Smooth muscle cell (in vitro differentiated cells): Measurements from ENCODE around the gene C1orf50. TPM values are rescaled to one million over a fixed set of nuclear protein-coding genes. Genes with fewer than 3 reads are reported as not detected.
"Not testable (repeated sequence)": the region's sequence is repeated elsewhere in the genome, so short reads cannot be mapped to it uniquely, and the experiment has no call there.

Source experiments
- DNase-seq: peaks from one replicate; lab custom pipeline; 2025; ENCODE audit not compliant: unreplicated experiment; lab: John Stamatoyannopoulos, UW
- H2AFZ ChIP-seq: fragments of 200-600 bp; sonication (generic); 2 replicates; pipeline ENCODE4 v1.6.0; 2016; ENCODE audit warnings: antibody characterized with exemption, low read depth, mild to moderate bottlenecking
- H3F3A ChIP-seq: fragments of 200-600 bp; sonication (generic); 2 replicates; pipeline ENCODE4 v1.6.0; 2017; ENCODE audit warnings: antibody characterized with exemption, low read depth
- H3K27ac ChIP-seq: fragments of 200-600 bp; sonication (generic); 2 replicates; pipeline ENCODE4 v1.5.1; 2016; ENCODE audit warnings: low read depth, mild to moderate bottlenecking
- H3K27me3 ChIP-seq: fragments of 200-600 bp; sonication (generic); 2 replicates; pipeline ENCODE4 v1.6.1; 2016; ENCODE audit warnings: low read depth, mild to moderate bottlenecking
- H3K36me3 ChIP-seq: fragments of 200-600 bp; sonication (generic); 2 replicates; pipeline ENCODE4 v1.5.1; 2016; ENCODE audit warnings: low read depth
- H3K4me1 ChIP-seq: fragments of 200-600 bp; sonication (generic); 2 replicates; pipeline ENCODE4 v1.5.1; 2016; ENCODE audit warnings: low read depth
- H3K4me2 ChIP-seq: fragments of 200-600 bp; sonication (generic); 2 replicates; pipeline ENCODE4 v1.6.0; 2016; ENCODE audit warnings: mild to moderate bottlenecking
- H3K4me3 ChIP-seq: fragments of 200-600 bp; sonication (generic); 2 replicates; pipeline ENCODE4 v1.5.1; 2016; ENCODE audit warnings: mild to moderate bottlenecking
- H3K79me2 ChIP-seq: fragments of 200-600 bp; sonication (generic); 2 replicates; pipeline ENCODE4 v1.6.0; 2016; ENCODE audit warnings: low read depth, mild to moderate bottlenecking
- H3K9ac ChIP-seq: fragments of 200-600 bp; sonication (generic); 2 replicates; pipeline ENCODE4 v1.6.0; 2016; ENCODE audit warnings: low read depth
- H3K9me3 ChIP-seq: fragments of 200-600 bp; sonication (generic); replicated peaks from 2 replicates; pipeline ENCODE4 v1.5.1; 2016; ENCODE audit warnings: low read depth
- H4K20me1 ChIP-seq: fragments of 200-600 bp; sonication (generic); 2 replicates; pipeline ENCODE4 v1.6.0; 2016; ENCODE audit warnings: low read depth
- WGBS: methylation state at CpG from one replicate; pipeline ENCODE4 v1.1.7; 2016; ENCODE audit warnings: low lambda C conversion rate; 5-methylcytosine and 5-hydroxymethylcytosine counted together
- polyA plus RNA-seq: library from polyadenylated mRNA; unstranded; fragments of >200 nt; fragmentation: Nextera tagmentation; extraction: Ambion mirVana; gene quantifications from 2 replicates; pipeline ENCODE4 v1.2.1, GENCODE V29; 2016
- total RNA-seq: library from RNA; depleted of rRNA; stranded (reverse); fragments of >200 nt; gene quantifications from 2 replicates; pipeline ENCODE4 v1.2.3, GENCODE V29; 2014
- TF ChIP-seq, protein P1 (sequence below): fragments of 200-600 bp; sonication (generic); IDR thresholded peaks from 2 replicates; pipeline ENCODE4 v1.5.1; 2017; ENCODE audit warnings: borderline replicate concordance, mild to moderate bottlenecking, antibody characterized with exemption; ENCODE audit not compliant: insufficient read depth, poor library complexity, severe bottlenecking

The C1orf50 gene
- 1.8 and 7.3 TPM in 2 replicates for total RNA-seq
- 9.7 and 11.5 TPM in 2 replicates for polyA plus RNA-seq

DNA sequence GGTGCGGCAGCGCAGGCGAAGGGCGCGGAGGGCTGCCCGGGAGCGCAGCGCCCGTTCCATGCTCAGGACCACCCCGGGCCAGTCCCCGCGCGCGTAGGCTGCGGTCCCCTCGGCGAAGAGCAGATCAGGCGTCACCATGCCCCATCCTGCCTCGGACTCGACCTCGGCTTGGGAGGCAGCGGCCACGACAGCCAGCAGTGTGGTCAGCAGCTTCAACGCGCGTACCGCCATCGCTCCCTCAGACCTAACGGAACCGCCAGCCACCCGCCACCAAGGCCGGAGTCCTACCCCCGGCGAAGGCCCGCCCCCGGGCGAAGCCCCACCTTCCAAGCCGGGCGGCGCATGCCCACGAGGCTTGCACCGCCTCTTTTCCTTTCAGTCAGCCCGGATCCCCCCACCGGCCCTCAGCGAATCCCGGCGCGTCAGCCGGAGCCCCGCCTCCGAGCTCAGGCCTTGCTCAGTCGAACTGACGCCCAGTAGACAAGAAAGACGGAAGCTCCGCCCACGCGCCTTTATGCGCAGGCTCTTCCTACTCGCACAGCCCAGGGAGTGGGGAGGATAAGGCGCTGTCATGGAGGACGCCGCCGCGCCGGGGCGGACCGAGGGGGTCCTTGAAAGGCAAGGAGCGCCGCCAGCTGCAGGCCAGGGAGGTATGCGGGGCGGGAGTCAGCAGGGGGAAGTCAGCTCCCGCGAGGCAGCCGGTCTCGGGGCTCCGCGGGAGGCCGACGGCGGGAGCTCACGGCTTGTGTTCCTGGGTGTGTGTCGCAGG, at the start of gene C1orf50, which contains the start of gene P3H1:
Gene C1orf50 (plus strand): TSS at position 509 of the 769 bp plus-strand sequence. CDS start 63 bp downstream, at position 572.
Gene P3H1 (minus strand): TSS at position 288 of the 769 bp plus-strand sequence. CDS start 57 bp downstream, at position 231.
- H3K36me3 ChIP-seq = no peaks in the 10 kb centered on the region
- H3K79me2 ChIP-seq = peaks cover 92% of the 10 kb centered on the region
- no peaks in the 10 kb centered on the region for H3K9me3 ChIP-seq
- peak; percentile 97 for DNase-seq
- peaks cover 7% of the 10 kb centered on the region for H3F3A ChIP-seq
- H3K4me2 ChIP-seq = peak within 1 kb of the TSS; percentile 98
- TF ChIP-seq, protein P1, sequence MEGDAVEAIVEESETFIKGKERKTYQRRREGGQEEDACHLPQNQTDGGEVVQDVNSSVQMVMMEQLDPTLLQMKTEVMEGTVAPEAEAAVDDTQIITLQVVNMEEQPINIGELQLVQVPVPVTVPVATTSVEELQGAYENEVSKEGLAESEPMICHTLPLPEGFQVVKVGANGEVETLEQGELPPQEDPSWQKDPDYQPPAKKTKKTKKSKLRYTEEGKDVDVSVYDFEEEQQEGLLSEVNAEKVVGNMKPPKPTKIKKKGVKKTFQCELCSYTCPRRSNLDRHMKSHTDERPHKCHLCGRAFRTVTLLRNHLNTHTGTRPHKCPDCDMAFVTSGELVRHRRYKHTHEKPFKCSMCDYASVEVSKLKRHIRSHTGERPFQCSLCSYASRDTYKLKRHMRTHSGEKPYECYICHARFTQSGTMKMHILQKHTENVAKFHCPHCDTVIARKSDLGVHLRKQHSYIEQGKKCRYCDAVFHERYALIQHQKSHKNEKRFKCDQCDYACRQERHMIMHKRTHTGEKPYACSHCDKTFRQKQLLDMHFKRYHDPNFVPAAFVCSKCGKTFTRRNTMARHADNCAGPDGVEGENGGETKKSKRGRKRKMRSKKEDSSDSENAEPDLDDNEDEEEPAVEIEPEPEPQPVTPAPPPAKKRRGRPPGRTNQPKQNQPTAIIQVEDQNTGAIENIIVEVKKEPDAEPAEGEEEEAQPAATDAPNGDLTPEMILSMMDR = no peak
- WGBS = 1% methylated on average over 68 of the region's 82 CpGs
- H3K9ac ChIP-seq = peak within 1 kb of the TSS; percentile 88
- peaks cover 9% of the 10 kb centered on the region for H3K4me1 ChIP-seq
- peak within 1 kb of the TSS; percentile 79 for H3K4me3 ChIP-seq
- peak within 1 kb of the TSS; percentile 74 for H3K27ac ChIP-seq
- H3K27me3 ChIP-seq = no peaks in the 10 kb centered on the region
- H4K20me1 ChIP-seq = peaks cover 47% of the 10 kb centered on the region
- peak within 1 kb of the TSS; percentile 68 for H2AFZ ChIP-seq

GRCh38 chr1:42720868-42721267, 46.2 kb upstream of the C1orf50 start:
- no peak overlapping the region for H3K4me2 ChIP-seq
- H3K79me2 ChIP-seq = no peaks in the 10 kb centered on the region
- H3F3A ChIP-seq = no peaks in the 10 kb centered on the region
- no peaks in the 10 kb centered on the region for H3K9me3 ChIP-seq
- no peaks in the 10 kb centered on the region for H3K27me3 ChIP-seq
- TF ChIP-seq, protein P1 = no peak
- H3K27ac ChIP-seq = no peak overlapping the region
- H2AFZ ChIP-seq = no peak overlapping the region
- WGBS = 100% methylated on average over 1 of the region's 1 CpG
- no peak overlapping the region for H3K9ac ChIP-seq
- H3K4me1 ChIP-seq = no peaks in the 10 kb centered on the region
- no peaks in the 10 kb centered on the region for H4K20me1 ChIP-seq
- H3K4me3 ChIP-seq = no peak overlapping the region
- no peak for DNase-seq
- H3K36me3 ChIP-seq = no peaks in the 10 kb centered on the region

GRCh38 chr1:42721926-42722325, 45.1 kb upstream of the C1orf50 start:
- H3K4me2 ChIP-seq = no peak overlapping the region
- H3K9me3 ChIP-seq = no peaks in the 10 kb centered on the region
- H4K20me1 ChIP-seq = no peaks in the 10 kb centered on the region
- no peaks in the 10 kb centered on the region for H3K4me1 ChIP-seq
- no peak overlapping the region for H3K4me3 ChIP-seq
- 98% methylated on average over 3 of the region's 3 CpGs for WGBS
- no peaks in the 10 kb centered on the region for H3F3A ChIP-seq
- no peaks in the 10 kb centered on the region for H3K36me3 ChIP-seq
- TF ChIP-seq, protein P1 = no peak
- H3K27ac ChIP-seq = no peak overlapping the region
- H2AFZ ChIP-seq = no peak overlapping the region
- H3K9ac ChIP-seq = no peak overlapping the region
- H3K79me2 ChIP-seq = no peaks in the 10 kb centered on the region
- no peaks in the 10 kb centered on the region for H3K27me3 ChIP-seq
- no peak for DNase-seq

DNA sequence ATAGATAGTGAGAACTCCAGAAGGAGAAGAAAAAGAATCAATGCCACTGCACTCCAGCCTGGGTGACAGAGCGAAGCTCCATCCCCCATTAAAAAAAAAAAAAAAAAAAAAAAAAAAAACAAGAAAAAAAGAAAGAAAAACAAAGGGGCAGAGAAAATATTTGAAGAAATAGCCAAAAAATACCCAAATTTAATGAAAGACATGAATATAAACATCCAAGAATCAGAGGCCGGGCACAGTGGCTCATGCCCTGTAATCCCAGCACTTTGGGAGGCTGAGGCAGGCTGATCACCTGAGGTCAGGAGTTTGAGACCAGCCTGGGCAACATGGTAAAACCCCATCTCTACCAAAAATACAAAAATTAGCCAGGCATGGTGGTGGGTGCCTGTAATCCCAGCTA, 44.6 kb upstream of the C1orf50 start:
- WGBS = 82% methylated on average over 2 of the region's 2 CpGs
- not testable (repeated sequence) for H3K9me3 ChIP-seq, H3K4me3 ChIP-seq, H3K4me1 ChIP-seq, H3K27ac ChIP-seq, H3K79me2 ChIP-seq, H3K27me3 ChIP-seq, H3K4me2 ChIP-seq, DNase-seq, H3F3A ChIP-seq, H4K20me1 ChIP-seq, H3K36me3 ChIP-seq, H2AFZ ChIP-seq, H3K9ac ChIP-seq
